IPS-NIHi11 (cell line): ENCODE measurements around the gene FRYL.
A peak's percentile ranks its signal among the peaks of the same experiment; 100 is the strongest.
"Not testable (repeated sequence)": the region's sequence is repeated elsewhere in the genome, so short reads cannot be mapped to it uniquely, and the experiment has no call there.

Experiments
- DNase-seq: peaks from one replicate; pipeline ENCODE4 v3.0.0; 2012; ENCODE audit warnings: mixed read lengths, low spot score

FRYL gene

DNA sequence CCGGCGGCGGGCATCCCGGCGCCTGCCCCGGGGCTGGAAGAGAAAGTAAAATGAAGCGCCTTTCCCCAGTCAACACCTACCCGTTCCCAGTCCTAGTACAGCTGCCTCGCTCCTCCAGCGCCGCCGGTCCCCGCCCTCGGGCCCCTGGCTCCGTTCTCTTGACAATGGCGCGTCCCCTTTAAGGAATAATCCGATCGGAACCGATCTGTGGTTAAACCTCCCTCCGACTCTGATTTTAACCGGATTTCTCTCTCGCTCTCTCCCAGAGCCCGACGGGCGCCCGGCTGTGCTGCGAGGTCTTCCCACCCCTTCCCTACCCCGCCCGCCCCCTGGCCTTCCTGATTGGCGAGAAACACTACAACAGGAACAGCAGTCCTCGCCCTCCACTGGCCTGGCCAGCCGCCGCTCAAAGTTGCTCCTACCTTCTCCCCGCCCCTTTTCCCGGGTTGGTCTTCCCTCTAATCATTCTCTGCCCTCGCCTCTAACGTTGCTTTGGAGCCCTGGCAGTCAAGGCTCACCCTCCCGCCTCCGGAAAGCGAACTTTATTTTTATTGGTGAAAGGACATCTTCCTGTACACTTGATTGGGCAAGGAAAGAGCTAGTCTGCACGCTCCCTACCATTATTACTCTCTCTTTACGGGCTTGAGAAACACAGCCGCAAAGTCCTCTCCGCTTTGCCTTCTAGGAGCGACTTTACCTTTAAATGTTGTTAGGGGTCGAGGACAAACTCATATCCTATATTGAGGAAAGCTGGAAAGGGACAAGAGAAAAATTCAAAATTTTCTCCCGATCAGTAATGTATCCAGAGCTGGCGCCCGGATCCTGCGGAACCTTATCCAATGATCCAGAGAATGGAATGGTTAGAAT is at the start of gene FRYL:
Gene FRYL, minus strand, starts transcription at position 282 of the 867 bp plus-strand sequence. CDS start 145,869 bp downstream, outside the sequence.
- DNase-seq: peak; percentile 95

GRCh38 chr4:48827622-48828021 is 47.5 kb upstream of the FRYL start:
- no peak for DNase-seq

DNA sequence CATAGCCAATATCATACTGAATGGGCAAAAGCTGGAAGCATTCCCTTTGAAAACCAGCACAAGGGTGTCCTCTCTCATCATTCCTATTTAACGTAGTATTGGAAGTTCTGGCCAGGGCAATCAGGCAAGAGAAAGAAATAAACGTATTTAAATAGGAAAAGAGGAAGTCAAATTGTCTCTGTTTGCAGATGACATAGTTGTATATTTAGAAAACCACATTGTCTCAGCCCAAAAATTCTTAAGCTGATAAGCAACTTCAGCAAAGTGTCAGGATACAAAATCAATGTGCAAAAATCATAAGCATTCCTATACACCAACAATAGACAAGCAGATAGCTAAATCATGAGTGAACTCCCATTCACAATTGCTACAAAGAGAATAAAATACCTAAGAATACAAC is 41.4 kb upstream of the FRYL start:
- DNase-seq: not testable (repeated sequence)

- DNase-seq: no peak
Measured at GRCh38 chr4:48816971-48817370, 36.9 kb upstream of the FRYL start.

DNA sequence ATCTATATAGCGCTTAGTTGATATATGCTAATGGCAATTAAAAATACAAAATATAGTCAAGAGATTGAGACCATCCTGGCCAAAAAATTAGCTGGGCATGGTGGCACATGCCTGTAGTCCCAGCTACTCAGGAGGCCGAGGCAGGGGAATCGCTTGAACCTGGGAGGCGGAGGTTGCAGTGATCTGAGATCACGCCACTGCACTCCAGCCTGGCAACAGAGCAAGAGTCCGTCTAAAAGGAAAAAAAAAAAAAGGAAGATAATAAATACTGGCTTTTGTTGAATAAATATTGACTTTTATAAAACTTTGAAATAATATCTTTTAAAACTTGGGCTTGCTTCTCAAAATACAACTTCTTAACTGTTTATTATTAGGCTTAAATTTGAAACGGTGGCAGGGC is 36.2 kb upstream of the FRYL start:
- DNase-seq: not testable (repeated sequence)

GRCh38 chr4:48815483-48815882 is 35.4 kb upstream of the FRYL start:
- no peak for DNase-seq

DNA sequence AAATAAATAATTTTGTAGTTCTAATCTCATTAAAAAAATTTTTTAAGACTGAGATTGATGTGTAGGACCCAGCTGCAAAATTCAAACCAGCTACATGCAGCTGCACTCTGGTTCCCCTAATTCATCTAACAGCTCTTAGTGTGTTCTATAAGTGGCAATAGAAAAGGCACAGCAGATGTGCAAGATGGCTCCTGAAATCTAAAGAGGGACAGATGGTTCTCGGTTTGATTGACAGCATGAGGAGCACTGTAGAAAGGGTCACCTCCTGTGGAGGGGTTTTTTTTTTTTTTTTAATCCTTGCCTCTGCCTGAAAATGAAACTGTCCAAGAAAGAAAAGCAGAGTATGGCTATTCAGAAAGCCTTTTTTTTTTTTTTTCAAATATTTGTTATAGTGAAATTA is 33.9 kb upstream of the FRYL start:
- no peak for DNase-seq

- no peak for DNase-seq
Measured at GRCh38 chr4:48812866-48813265, 32.8 kb upstream of the FRYL start.

GRCh38 chr4:48804584-48805301 is 24.7 kb upstream of the FRYL start:
- DNase-seq: no peak

GRCh38 chr4:48801016-48801715 is 21.1 kb upstream of the FRYL start:
- no peak for DNase-seq

DNA sequence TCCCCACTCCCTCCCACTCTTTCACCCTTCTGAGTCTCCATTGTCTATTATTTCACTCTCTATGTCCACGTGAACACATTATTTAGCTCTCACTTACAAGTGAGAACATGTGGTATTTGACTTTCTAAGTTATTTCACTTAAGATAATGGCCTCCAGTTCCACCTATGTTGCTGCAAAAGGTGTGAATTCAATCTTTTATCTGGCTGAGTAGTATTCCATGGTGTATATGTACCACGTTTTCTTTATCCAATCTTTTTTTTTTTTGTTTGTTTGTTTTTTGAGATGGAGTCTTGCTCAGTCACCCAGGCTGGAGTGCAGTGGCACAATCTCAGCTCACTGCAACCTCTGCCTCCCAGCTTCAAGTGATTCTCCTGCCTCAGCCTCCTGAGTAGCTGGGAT is 20.1 kb upstream of the FRYL start:
- not testable (repeated sequence) for DNase-seq

- DNase-seq: no peak
Measured at GRCh38 chr4:48799157-48799556, 19.1 kb upstream of the FRYL start.

DNA sequence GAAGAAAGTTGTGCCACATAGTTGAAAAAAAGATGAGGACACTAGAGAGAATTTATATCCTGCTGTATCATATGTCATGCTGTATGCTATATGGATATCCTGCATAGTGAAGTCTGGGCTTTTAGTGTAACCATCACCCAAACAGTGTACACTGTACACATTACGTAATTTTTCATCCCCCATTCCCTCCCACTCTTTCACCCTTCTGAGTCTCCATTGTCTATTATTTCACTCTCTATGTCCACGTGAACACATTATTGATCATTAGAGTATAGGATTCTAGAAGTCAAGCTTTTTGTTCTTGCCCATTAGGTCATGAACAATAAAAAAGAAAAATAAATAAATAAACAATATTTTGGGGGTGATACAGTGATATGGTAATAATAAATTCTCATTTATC is 18.0 kb upstream of the FRYL start:
- no peak for DNase-seq

DNA sequence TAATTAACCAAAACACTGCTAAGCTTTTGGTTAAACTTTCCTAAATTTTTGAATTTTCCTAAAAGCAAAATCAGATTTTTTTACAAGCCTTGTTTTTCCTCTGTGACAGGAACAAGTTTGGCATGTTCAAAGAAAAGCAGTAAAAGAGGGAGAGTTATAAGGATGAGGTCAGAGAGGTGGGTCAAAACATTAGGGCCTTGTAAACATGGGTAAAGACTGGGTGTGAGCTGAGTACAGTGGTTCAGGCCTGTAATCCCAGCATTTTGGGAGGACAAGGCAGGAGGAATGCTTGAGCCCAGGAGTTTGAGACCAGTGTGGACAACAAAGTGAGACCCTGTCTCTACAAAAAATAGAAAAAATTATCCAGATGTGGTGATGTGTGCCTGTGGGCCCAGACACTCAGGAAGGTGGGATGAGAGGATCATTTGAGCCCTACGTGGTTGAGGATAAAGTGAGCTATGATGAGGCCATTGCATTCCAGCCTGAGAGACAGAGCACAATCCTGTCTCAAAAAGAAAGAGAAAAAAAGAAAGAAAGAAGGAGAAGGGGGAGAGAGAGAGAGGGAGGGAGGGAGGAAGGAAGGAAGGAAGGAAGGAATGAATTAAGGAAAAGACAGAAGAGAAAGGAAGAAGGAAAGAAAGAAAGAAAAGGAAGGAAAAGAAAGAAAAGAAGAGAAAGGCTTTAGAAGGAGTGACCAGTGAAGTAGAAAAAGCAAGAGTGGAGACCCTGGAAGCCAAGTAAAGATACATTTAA is 17.0 kb upstream of the FRYL start:
- DNase-seq: no peak

DNA sequence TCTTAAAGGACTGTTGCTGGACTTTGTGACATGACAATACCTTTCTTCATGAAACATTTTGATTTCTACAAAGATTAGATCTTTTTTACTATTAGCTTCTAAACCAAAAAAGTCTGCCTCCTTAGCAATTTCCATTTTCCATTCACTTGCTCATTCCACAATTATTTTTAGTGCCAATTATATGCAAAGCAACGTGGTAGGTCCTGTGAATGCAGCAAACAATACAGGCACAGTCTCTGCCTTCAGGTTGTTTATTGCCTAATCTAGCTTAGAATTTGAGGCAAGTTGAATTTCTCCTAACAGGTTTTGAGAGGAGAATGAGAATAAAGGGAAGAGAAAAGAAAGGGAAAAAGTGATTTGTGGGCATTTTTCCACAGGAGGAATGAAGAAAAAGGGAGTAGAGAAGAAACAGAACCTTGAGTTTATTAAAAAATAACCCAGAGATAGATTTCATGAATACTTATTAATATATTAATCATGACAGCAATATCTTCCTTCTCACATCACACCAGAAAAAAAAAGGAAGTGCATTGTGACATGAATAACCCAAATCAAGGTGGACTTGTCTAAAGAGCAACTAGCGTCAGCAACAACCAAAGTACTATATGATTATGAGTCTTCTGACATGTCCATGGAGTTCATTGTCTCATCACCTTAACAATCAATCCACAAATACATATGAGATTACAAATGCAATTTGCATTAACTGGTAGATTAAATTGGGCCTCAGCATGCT is 16.3 kb upstream of the FRYL start:
- no peak for DNase-seq

- no peak for DNase-seq
Measured at GRCh38 chr4:48795108-48795507, 15.0 kb upstream of the FRYL start.

DNA sequence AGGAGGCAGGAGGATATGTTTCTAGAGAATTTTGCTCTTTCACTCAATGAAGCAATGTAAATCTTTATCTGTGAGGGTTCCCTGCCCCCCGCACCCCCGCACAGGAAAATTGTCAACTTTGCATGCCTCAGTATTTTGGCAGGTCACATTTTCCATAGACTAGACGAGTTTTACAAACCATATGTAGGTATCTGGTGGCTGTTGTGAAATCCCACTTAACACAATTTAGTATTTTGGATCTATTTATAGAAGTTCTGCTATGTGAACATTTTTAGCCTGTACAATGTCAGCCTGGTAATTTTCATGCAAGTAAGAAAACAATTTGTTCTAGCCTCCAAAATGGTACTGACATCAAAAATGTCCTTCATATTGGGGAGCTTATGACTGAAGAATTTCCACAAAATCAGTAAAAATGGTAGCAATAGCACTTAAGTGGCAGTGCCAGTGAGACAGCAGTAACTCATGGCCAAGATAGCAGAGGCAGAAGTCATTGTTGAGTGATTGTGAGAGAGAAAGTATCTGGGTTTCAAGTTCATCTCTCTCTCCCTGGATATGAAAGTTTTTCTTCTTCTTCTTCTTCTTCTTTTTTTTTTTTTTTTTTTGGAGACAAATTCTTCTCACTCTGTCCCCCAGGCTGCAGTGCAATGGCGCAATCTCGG is 12.4 kb upstream of the FRYL start:
- no peak for DNase-seq

GRCh38 chr4:48791313-48791712 is 11.2 kb upstream of the FRYL start:
- no peak for DNase-seq

- DNase-seq: no peak
Measured at GRCh38 chr4:48790561-48790960, 10.5 kb upstream of the FRYL start.

GRCh38 chr4:48787056-48787455 is 7.0 kb upstream of the FRYL start:
- DNase-seq: no peak

DNA sequence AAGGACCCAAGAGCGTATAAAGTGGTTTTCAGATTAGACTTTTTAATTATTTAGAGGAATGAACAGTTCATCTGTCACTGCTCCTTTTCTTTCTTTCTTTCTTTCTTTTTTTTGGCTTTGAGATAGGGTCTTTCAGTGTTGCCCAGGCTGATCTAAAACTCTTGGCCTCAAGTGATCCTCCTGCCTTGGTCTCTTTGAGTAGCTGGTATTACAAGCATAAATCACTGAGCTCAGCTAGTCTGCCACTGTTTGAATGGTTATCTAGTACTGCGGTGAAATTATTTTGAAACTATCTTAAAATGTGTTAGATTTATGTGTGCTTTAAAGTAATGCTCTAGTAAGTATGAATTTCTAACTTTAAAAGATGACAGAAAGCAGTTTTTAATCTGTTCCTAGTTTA is 6.5 kb upstream of the FRYL start:
- DNase-seq: no peak
